Stomach (tissue), 9 donors: Measurements from ENCODE around the gene ENO2. TPM values are rescaled to one million over a fixed set of nuclear protein-coding genes. Genes with fewer than 3 reads are reported as not detected.

Experiments used
- DNase-seq, 2 donors: peaks; one replicate each; pipeline versions ENCODE4 v3.0.0 to v3.0.0-alpha.2; 2013 to 2019
- H3K27ac ChIP-seq, 5 donors: fragments of 200-600 bp in 4 of 5; sonication (generic) in 4 of 5; one replicate each; pipeline ENCODE4 v1.5.1; 2013 to 2019; ENCODE audit warnings: mild to moderate bottlenecking in 1 of 5, moderate library complexity in 1 of 5
- H3K27me3 ChIP-seq, 3 donors: fragments of 200-600 bp; sonication (generic); one replicate each; pipeline ENCODE4 v1.5.1; 2017 to 2019; ENCODE audit warnings: mixed run types in 1 of 3
- H3K36me3 ChIP-seq, 4 donors: fragments of 200-600 bp; sonication (generic); 1 replicate in 3 of 4; 2 replicates in 1 of 4; pipeline ENCODE4 v1.5.1; 2016 to 2019
- H3K4me1 ChIP-seq, 4 donors: fragments of 200-600 bp; sonication (generic); one replicate each; pipeline ENCODE4 v1.5.1; 2016 to 2019
- H3K4me3 ChIP-seq, 4 donors: fragments of 200-600 bp; sonication (generic) in 3 of 4; one replicate each; pipeline ENCODE4 v1.5.1; 2016 to 2019; ENCODE audit warnings: mild to moderate bottlenecking in 1 of 4
- H3K9me3 ChIP-seq, 4 donors: fragments of 200-600 bp; sonication (generic); one replicate each; pipeline ENCODE4 v1.5.1; 2016 to 2019
- EP300 ChIP-seq: sonication (generic); formaldehyde crosslinking; IDR thresholded peaks from one replicate; pipeline ENCODE4 v1.6.1; 2017; ENCODE audit warnings: antibody characterized with exemption
- POLR2A ChIP-seq, 4 donors: fragments of 450-650 bp; IDR thresholded peaks; one replicate each; pipeline ENCODE4 v1.6.1; 2016; ENCODE audit warnings: antibody characterized with exemption in 4 of 4, control low read depth in 2 of 4, mild to moderate bottlenecking in 1 of 4, moderate library complexity in 1 of 4
- POLR2AphosphoS5 ChIP-seq, 3 donors: sonication (generic); formaldehyde crosslinking; IDR thresholded peaks; one replicate each; pipeline ENCODE4 v1.6.1; 2016; ENCODE audit warnings: antibody characterized with exemption in 3 of 3
- whole genome bisulfite sequencing, 5 donors: extraction: QIAGEN DNeasy Blood & Tissue Kit in 3 of 5; methylation state at CpG; one replicate each; pipeline versions ENCODE4 v1.1.5 to v1.1.7; 2013 to 2018; 5-methylcytosine and 5-hydroxymethylcytosine counted together
- intact Hi-C: fragments of 100-400 bp; cut with DNase I; formaldehyde crosslinking; loops from one replicate; pipeline ENCODE4 v1.15.1; 2023; ENCODE audit warnings: low total_unique reads
- polyA plus RNA-seq, 3 donors: library from polyadenylated mRNA; stranded (reverse); fragments of 200-250 nt; gene quantifications; one replicate each; pipeline ENCODE4 v1.2.3, GENCODE V29; 2013
- total RNA-seq, 5 donors: library from RNA; depleted of rRNA; stranded (reverse); fragments of >200 nt; gene quantifications; one replicate each; pipeline versions ENCODE4 v1.1.0 to v1.2.3, GENCODE V29; 2014 to 2016
- TF ChIP-seq, protein P1 (sequence below), 7 experiments: fragments of 450-650 bp in 4 of 7; fragments of 200-600 bp in 3 of 7; sonication (generic) in 3 of 7; IDR thresholded peaks; one replicate each; pipeline ENCODE4 v1.5.1; 2016 to 2019; ENCODE audit warnings: antibody characterized with exemption in 7 of 7, control low read depth in 2 of 7, mild to moderate bottlenecking in 1 of 7
- donor health status: healthy with polysubstance abuse.
- donor health status: Bipolar disorder and iron deficiency.
- donor health status: healthy.

ENO2 gene
- total and polyA plus RNA-seq, 8 donors: 2.3 to 62.9 (median 9.7) TPM

DNA sequence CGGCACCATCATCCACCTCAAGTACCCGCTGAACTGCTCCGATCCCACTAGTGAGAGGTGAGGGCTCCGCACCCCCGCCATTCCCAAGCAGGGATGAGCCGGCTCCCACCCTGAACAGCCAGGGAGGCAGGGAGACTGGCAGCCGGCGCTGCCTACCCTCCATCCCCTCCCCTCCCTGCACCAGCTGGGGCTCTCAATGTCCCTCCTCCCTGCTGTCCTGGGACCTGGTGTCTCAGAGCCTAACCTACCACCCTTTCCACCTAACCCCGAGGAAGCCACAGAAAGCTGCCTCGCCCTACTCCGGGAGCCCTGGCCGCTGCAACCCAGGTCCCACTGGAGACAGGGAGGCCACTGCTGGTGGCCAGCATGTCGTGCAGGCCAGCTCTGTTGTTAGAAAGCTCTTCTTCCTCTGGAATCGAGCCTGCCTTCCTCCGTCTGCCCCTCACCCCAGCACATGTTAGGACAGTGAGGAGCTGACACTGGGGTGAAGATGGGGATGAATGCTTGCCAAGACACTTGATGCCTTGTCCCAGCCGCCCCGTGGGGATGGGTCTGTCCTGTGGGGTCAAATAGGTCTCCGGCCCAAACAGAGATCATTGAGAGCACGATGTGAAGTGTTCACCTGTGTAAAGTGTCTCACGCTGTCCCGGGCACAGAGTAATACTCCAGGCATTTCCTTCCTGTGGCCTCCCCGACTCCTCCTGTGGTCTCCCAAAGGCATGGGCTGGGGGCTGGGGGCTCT is 37.9 kb downstream of the ENO2 start:
- intact Hi-C loops: no loop called here
- TF ChIP-seq, protein P1, sequence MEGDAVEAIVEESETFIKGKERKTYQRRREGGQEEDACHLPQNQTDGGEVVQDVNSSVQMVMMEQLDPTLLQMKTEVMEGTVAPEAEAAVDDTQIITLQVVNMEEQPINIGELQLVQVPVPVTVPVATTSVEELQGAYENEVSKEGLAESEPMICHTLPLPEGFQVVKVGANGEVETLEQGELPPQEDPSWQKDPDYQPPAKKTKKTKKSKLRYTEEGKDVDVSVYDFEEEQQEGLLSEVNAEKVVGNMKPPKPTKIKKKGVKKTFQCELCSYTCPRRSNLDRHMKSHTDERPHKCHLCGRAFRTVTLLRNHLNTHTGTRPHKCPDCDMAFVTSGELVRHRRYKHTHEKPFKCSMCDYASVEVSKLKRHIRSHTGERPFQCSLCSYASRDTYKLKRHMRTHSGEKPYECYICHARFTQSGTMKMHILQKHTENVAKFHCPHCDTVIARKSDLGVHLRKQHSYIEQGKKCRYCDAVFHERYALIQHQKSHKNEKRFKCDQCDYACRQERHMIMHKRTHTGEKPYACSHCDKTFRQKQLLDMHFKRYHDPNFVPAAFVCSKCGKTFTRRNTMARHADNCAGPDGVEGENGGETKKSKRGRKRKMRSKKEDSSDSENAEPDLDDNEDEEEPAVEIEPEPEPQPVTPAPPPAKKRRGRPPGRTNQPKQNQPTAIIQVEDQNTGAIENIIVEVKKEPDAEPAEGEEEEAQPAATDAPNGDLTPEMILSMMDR (IDR thresholded peaks at IDR 0.05): no peak
- no peak for TF ChIP-seq POLR2AphosphoS5 (IDR thresholded peaks at IDR 0.05)
- TF ChIP-seq POLR2A (IDR thresholded peaks at IDR 0.05): no peak
- no peak for TF ChIP-seq EP300
- no peaks in the 10 kb centered on the region for H3K9me3 ChIP-seq
- peak overlapping the region; percentile 32 to 50 (median 46) for H3K4me3 ChIP-seq
- no peak for DNase-seq
- peak overlapping the region; percentile 24 to 96 (median 71) for H3K27ac ChIP-seq
- H3K36me3 ChIP-seq: peaks cover 3 to 24% (median 20%) of the 10 kb centered on the region in 4 donors
- H3K27me3 ChIP-seq: no peaks in the 10 kb centered on the region
- 67 to 74% (median 69%) methylated on average over 4 to 22 of the region's 22 CpGs for WGBS, 5 donors
- H3K4me1 ChIP-seq: peaks cover 0 to 72% (median 12%) of the 10 kb centered on the region in 4 donors

DNA sequence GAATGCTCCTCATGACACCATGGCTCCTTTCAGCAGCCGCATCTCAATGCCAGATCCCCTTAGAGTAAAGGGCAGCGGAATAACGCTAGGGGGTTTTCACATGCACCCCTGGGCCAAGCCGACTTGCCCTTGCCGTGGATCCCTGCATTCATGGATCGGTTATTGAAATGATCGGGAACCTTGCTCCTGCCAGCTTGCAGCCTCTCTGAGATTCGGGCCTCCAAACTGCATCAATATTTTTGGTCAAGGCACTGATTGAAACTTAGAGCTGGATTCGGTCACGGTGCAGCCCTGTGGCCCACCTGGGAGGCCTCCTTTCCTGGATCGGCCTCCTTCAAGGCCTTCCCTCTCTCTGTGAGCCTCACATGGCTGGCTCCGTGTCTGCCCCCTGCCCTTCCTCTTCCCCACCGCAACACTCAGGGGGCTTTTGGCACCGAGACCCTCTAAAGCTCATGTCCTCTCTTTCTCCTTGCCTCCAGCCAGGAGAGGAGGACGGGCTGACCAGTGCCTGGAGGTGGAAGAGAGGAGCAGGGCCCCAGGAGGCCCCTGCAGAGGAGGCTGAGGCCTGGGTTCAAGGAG is 38.6 kb downstream of the ENO2 start:
- Histone ChIP-seq H3K4me3 (peak overlapping the region; percentile 32 to 50 (median 46)), H3K27me3 (no peaks in the 10 kb centered on the region), H3K4me1 (peaks cover 0 to 76% (median 19%) of the 10 kb centered on the region in 4 donors), H3K9me3 (no peaks in the 10 kb centered on the region), H3K27ac (peak overlapping the region; percentile 24 to 96 (median 71)), H3K36me3 (peaks cover 3 to 31% (median 24%) of the 10 kb centered on the region in 4 donors)
- 74 to 83% (median 75%) methylated on average over 15 of the region's 15 CpGs for WGBS, 5 donors
- no peak for DNase-seq
- intact Hi-C loops: no loop called here
- TF ChIP-seq POLR2A (IDR thresholded peaks at IDR 0.05): no peak
- TF ChIP-seq EP300: no peak
- TF ChIP-seq, protein P1 (IDR thresholded peaks at IDR 0.05): no peak
- TF ChIP-seq POLR2AphosphoS5 (IDR thresholded peaks at IDR 0.05): no peak

DNA sequence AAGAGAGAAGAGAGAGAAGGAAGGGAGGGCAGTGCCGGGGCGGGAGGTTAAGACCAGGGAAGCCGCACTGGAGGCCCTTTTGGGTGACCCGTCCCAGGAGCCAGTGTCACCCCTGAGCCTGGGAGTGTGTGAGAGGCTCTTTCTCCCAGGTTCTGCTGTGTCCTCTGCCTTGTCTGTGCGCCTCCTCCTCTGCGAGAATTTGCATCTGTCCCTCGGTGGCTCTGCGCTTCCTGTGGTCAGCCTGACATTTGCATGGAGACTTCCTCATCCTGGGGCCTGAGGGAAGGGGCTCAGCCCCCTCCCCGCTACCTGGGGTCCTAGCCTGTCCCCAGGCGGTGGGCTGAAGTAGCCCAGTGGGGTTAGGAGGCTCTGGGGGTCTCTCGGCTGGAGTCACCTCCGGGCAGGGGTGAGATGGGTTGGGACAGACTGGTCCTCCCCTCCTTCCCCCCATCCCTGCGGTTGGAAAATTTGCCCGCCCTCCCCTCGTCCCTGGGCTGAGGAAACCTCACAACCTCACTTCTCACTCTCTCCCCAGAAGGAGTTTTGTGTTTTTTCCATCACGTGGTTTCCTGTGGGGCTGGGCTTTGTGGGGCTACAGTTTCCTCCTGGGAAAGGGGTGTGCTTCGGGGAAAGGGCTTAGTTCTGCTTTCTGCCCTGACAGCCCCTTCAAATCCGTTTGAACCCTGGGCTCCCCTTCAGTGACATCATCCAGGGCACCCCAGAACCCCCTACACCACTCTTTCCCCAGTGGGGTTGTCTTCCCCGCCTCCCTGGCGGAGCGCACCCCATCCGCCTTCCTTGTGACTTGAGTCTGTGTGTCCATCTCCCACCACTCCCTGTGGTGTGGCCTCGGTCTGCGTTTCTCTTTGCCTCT is 39.3 kb downstream of the ENO2 start:
- peak; percentile 54 to 78 for DNase-seq
- Histone ChIP-seq H3K27me3 (no peaks in the 10 kb centered on the region), H3K4me3 (peak overlapping the region; percentile 32 to 50 (median 46)), H3K9me3 (no peaks in the 10 kb centered on the region), H3K36me3 (peaks cover 3 to 33% (median 27%) of the 10 kb centered on the region in 4 donors), H3K27ac (peak overlapping the region; percentile 20 to 96 (median 71)), H3K4me1 (peaks cover 0 to 77% (median 23%) of the 10 kb centered on the region in 4 donors)
- 53 to 69% (median 61%) methylated on average over 19 to 24 of the region's 24 CpGs for WGBS, 5 donors
- TF ChIP-seq, protein P1 (IDR thresholded peaks at IDR 0.05): no peak
- no peak for TF ChIP-seq EP300
- no peak for TF ChIP-seq POLR2AphosphoS5 (IDR thresholded peaks at IDR 0.05)
- TF ChIP-seq POLR2A (IDR thresholded peaks at IDR 0.05): no peak
- intact Hi-C loops: no loop called here
